ENCODE data around the gene SPI1. TPM values are rescaled to one million over a fixed set of nuclear protein-coding genes. Genes with fewer than 3 reads are reported as not detected.

SPI1 gene
- total RNA-seq, 1 experiment from 2014 or later, result not detected

DNA sequence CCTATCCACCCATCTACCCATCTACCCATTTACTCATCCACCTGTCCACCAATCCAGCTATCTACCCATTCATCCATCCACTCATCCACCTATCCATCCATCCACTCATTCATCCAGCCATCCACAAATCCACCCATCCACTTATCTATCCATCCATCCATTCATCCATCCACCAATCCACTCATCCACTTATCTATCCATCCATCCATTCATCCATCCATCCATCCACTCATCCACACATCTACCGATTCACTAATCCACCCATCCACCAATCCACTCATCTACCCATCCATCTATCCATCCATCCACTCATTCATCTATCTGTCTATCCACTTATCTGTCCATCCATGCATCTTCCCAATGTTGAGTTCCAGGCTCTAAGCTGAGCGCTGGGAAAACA lies 1.7 kb upstream of the SPI1 start:
- Histone ChIP-seq H3K56ac (ENCODE audit: insufficient read length, low read depth, low read length) (no peak overlapping the region), H3K9ac (ENCODE audit: extremely low read depth, insufficient read length, low read length) (no peak overlapping the region), H3T11ph (ENCODE audit: low read length) (no peak overlapping the region), H4K5ac (ENCODE audit: insufficient read length, low read depth, low read length) (no peak overlapping the region), H3K9me3 (ENCODE audit: control insufficient read depth, low read depth, low read length) (no peaks in the 10 kb centered on the region), H2BK120ac (ENCODE audit: low read depth, low read length, poor library complexity, severe bottlenecking) (no peak overlapping the region), H3K4ac (ENCODE audit: low read depth, low read length) (no peak overlapping the region), H2AFZ (ENCODE audit: low read length) (no peak overlapping the region), H4K20me1 (ENCODE audit: control insufficient read depth, insufficient read depth, insufficient read length) (no peaks in the 10 kb centered on the region), H2BK12ac (ENCODE audit: insufficient read length, low read depth, low read length) (no peak overlapping the region), H3K79me2 (ENCODE audit: insufficient read depth, low read length) (no peaks in the 10 kb centered on the region), H4K8ac (replicated peaks; ENCODE audit: insufficient read length, low read depth, low read length) (no peak overlapping the region), H3K18ac (ENCODE audit: insufficient read length, low read depth, low read length) (no peak overlapping the region), H2AK5ac (ENCODE audit: insufficient read length, low read length) (no peak overlapping the region), H2BK15ac (ENCODE audit: low read depth, low read length) (no peak overlapping the region), H4K91ac (ENCODE audit: insufficient read length, low read depth, low read length) (no peak overlapping the region), H3K4me1 (ENCODE audit: insufficient read depth, low read length) (no peaks in the 10 kb centered on the region), H2BK5ac (ENCODE audit: insufficient read length, low read length) (no peak overlapping the region), H3K23ac (ENCODE audit: insufficient read length, low read depth, low read length) (no peak overlapping the region), H3K27me3 (ENCODE audit: insufficient read depth, low read length) (no peaks in the 10 kb centered on the region), H3K4me2 (ENCODE audit: insufficient read depth, insufficient read length, low read length) (no peak overlapping the region), H2BK20ac (ENCODE audit: low read depth, low read length, poor library complexity, severe bottlenecking) (no peak overlapping the region), H3K79me1 (ENCODE audit: insufficient read depth, low read depth, low read length, poor library complexity, severe bottlenecking) (no peaks in the 10 kb centered on the region), H3K14ac (ENCODE audit: insufficient read depth, low read length) (no peak overlapping the region), H3K23me2 (ENCODE audit: insufficient read length, low read depth, low read length, poor library complexity, severe bottlenecking) (no peaks in the 10 kb centered on the region), H3K27ac (ENCODE audit: insufficient read length, low read depth, low read length) (no peak overlapping the region)
- no peak overlapping the region for H3K4me3 Mint-ChIP-seq
- no peaks in the 10 kb centered on the region for H3K9me3 Mint-ChIP-seq
- H3K27me3 Mint-ChIP-seq (ENCODE audit: low read depth), result peaks cover 5% of the 10 kb centered on the region
- WGBS (ENCODE audit: extremely low coverage, insufficient read length, low lambda C conversion rate), result 100% methylated on average over 1 of the region's 2 CpGs
- H3K4me1 Mint-ChIP-seq, result peaks cover 3 to 4% of the 10 kb centered on the region in 2 experiments; a peak in 3 of 4 replicates
- DNase-seq, result no peak
- H3K36me3 Mint-ChIP-seq (ENCODE audit: insufficient read depth in 1 of 3, low read depth in 3 of 3), result no peaks in the 10 kb centered on the region
- TF ChIP-seq, protein P1, sequence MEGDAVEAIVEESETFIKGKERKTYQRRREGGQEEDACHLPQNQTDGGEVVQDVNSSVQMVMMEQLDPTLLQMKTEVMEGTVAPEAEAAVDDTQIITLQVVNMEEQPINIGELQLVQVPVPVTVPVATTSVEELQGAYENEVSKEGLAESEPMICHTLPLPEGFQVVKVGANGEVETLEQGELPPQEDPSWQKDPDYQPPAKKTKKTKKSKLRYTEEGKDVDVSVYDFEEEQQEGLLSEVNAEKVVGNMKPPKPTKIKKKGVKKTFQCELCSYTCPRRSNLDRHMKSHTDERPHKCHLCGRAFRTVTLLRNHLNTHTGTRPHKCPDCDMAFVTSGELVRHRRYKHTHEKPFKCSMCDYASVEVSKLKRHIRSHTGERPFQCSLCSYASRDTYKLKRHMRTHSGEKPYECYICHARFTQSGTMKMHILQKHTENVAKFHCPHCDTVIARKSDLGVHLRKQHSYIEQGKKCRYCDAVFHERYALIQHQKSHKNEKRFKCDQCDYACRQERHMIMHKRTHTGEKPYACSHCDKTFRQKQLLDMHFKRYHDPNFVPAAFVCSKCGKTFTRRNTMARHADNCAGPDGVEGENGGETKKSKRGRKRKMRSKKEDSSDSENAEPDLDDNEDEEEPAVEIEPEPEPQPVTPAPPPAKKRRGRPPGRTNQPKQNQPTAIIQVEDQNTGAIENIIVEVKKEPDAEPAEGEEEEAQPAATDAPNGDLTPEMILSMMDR (conservative IDR thresholded peaks at IDR 0.05), result no peak
- H3K27ac Mint-ChIP-seq, result no peak overlapping the region
